K562 (cell line): ENCODE results near the gene SLC25A33. TPM values are rescaled to one million over a fixed set of nuclear protein-coding genes. Genes with fewer than 3 reads are reported as not detected.

Experiments
- ATF1 ChIP-seq, 2 experiments: fragments of 450-650 bp in 1 of 2; IDR thresholded peaks; 2 replicates each; pipeline ENCODE4 v1.6.1; 2016; ENCODE audit warnings: missing compliant biosample characterization in 1 of 2, missing genetic modification characterization in 1 of 2
- ATF6 ChIP-seq: sonication (generic); formaldehyde crosslinking; IDR thresholded peaks from 2 replicates; pipeline ENCODE4 v1.4.0; 2020; ENCODE audit warnings: mild to moderate bottlenecking, missing genetic modification reagents
- CHD2 ChIP-seq: IDR thresholded peaks from 2 replicates; pipeline ENCODE4 v1.6.1; 2011; ENCODE audit warnings: low read depth, low read length
- CTCFL ChIP-seq: IDR thresholded peaks from 2 replicates; pipeline ENCODE4 v1.6.1; 2011; ENCODE audit warnings: borderline replicate concordance, low read depth, mild to moderate bottlenecking, moderate library complexity, low read length; ENCODE audit not compliant: insufficient read depth, poor library complexity, severe bottlenecking
- E2F6 ChIP-seq, 2 experiments: IDR thresholded peaks; 2 replicates each; pipeline ENCODE4 v1.6.1; 2011; ENCODE audit warnings: borderline replicate concordance in 1 of 2, control low read depth in 1 of 2, low read depth in 1 of 2, low read length in 1 of 2, mild to moderate bottlenecking in 1 of 2, mixed read lengths in 1 of 2, moderate library complexity in 1 of 2; ENCODE audit not compliant: insufficient read depth in 1 of 2, insufficient read length in 1 of 2, poor library complexity in 1 of 2, severe bottlenecking in 1 of 2; ENCODE audit errors: extremely low read depth in 1 of 2
- HIVEP1 ChIP-seq: fragments of 250-450 bp; sonication (Bioruptor Pico); IDR thresholded peaks from 2 replicates; pipeline ENCODE4 v1.4.0; 2020; ENCODE audit warnings: mild to moderate bottlenecking
- KHSRP ChIP-seq: fragments of 450-650 bp; IDR thresholded peaks from 2 replicates; pipeline ENCODE4 v1.6.1; 2017
- MEF2D ChIP-seq: conservative IDR thresholded peaks from 2 replicates; pipeline ENCODE4 v1.6.1; 2016; ENCODE audit warnings: low read depth, missing genetic modification characterization, missing compliant biosample characterization
- NR2C2 ChIP-seq, 2 experiments: fragments of 200-800 bp in 1 of 2; sonication (Bioruptor generic) in 1 of 2; sonication (generic) in 1 of 2; formaldehyde crosslinking in 1 of 2; IDR thresholded peaks; 2 replicates each; pipeline versions ENCODE4 v1.6.1 to v1.8.0; 2016 to 2022; ENCODE audit warnings: mild to moderate bottlenecking in 1 of 2, missing compliant biosample characterization in 1 of 2, missing genetic modification characterization in 1 of 2, missing genetic modification reagents in 1 of 2
- POLR2AphosphoS2 ChIP-seq: IDR thresholded peaks from 2 replicates; pipeline ENCODE4 v1.6.1; 2012; ENCODE audit warnings: low read length, improper control_type of control experiment
- TEAD1 ChIP-seq, 2 experiments: fragments of 450-650 bp in 1 of 2; sonication (generic) in 1 of 2; formaldehyde crosslinking; IDR thresholded peaks; 2 replicates each; pipeline versions ENCODE4 v1.4.0 to v1.8.0; 2020 to 2022; ENCODE audit warnings: mild to moderate bottlenecking in 2 of 2, missing genetic modification reagents in 1 of 2
- THAP12 ChIP-seq: fragments of 250-450 bp; sonication (Bioruptor Pico); IDR thresholded peaks from 2 replicates; pipeline ENCODE4 v1.9.0; 2021; ENCODE audit warnings: mild to moderate bottlenecking, inconsistent platforms
- ZNF24 ChIP-seq: fragments of 450-650 bp; IDR thresholded peaks from 2 replicates; pipeline ENCODE4 v1.6.1; 2016
- polyA plus RNA-seq, 8 experiments: library from polyadenylated mRNA; depleted of rRNA in 4 of 8; stranded (reverse) in 5 of 8; unstranded in 3 of 8; fragments of >200 nt; fragmentation: Nextera tagmentation in 2 of 8; fragmentation: Illumina TruSeq in 1 of 8; extraction: Ambion mirVana in 2 of 8; extraction: Trizol in 1 of 8; gene quantifications; 2 replicates each; pipeline versions ENCODE4 v1.2.1 to v1.2.3, GENCODE V29; 2011 to 2014; ENCODE audit warnings: inconsistent platforms in 1 of 8, missing spikeins in 1 of 8
- total RNA-seq, 7 experiments: library from RNA; depleted of rRNA in 6 of 7; stranded (reverse); fragments of >200 nt in 6 of 7; fragmentation: Illumina TruSeq in 2 of 7; extraction: Trizol in 2 of 7; gene quantifications; 2 replicates each; pipeline versions ENCODE4 v1.2.1 to v1.2.3, GENCODE V29; 2011 to 2021; ENCODE audit warnings: low replicate concordance in 1 of 7

The SLC25A33 gene
- total and polyA plus RNA-seq, 9 of the 15 experiments (the other 6 are each of a cell fraction or from before 2014, with no cell fraction given): 3.2 to 23.5 (median 17.5) TPM

- TF ChIP-seq CTCFL (peak; percentile 84), ZNF24 (0 out of 2 replicates have a peak, but pooled peaks have one; percentile 35), ATF1 (CRISPR knock-in tag; IDR thresholded peaks at IDR 0.05) (no peak), ATF1 (tag; IDR thresholded peaks at IDR 0.05) (peak; percentile 73), TEAD1 (CRISPR knock-in tag; IDR thresholded peaks at IDR 0.05) (peak; percentile 33 to 70; a peak in 2 of 4 replicates), NR2C2 (CRISPR knock-in tag; IDR thresholded peaks at IDR 0.05) (peak; percentile 48; the same call in 1 of the 2 replicates), NR2C2 (tag; IDR thresholded peaks at IDR 0.05) (no peak), HIVEP1 (no peak), CHD2 (no peak), POLR2AphosphoS2 (no peak), ATF6 (CRISPR knock-in tag) (peak; percentile 68; the same call in 1 of the 2 replicates), KHSRP (no peak), E2F6 (IDR thresholded peaks at IDR 0.05; ENCODE audit: borderline replicate concordance in 1 of 2, extremely low read depth in 1 of 2, insufficient read depth in 1 of 2, insufficient read length in 1 of 2, low read depth in 1 of 2, low read length in 1 of 2, poor library complexity in 1 of 2, severe bottlenecking in 1 of 2) (peak; percentile 99 to 100), THAP12 (CRISPR knock-in tag) (peak; percentile 47; the same call in 1 of the 2 replicates), MEF2D (tag) (no peak)
- TF ChIP-seq, all 486 proteins: peak for 85
These were observed 44.1 kb upstream of the SLC25A33 start (continued) for GRCh38 chr1:9494936-9495758.
